IMR-90 (cell line): ENCODE results near the gene CREB5. TPM values are rescaled to one million over a fixed set of nuclear protein-coding genes. Genes with fewer than 3 reads are reported as not detected.

Experiments
- ATAC-seq: fragments of 200-7000 bp; cut with Tn5 transposase; 2 replicates; pipeline ENCODE4 v1.9.1; 2020; ENCODE audit warnings: low read depth, mild to moderate bottlenecking, moderate library complexity
- BruUV-seq: library from RNA; stranded (reverse); fragments of 400-500 nt; replicated peaks from 2 replicates; lab custom pipeline; 2021; lab: Mats Ljungman, UMichigan
- CTCF ChIA-PET: fragments of 300-600 bp; formaldehyde crosslinking; extraction: SDS; loops from one replicate; lab custom pipeline; 2021; ENCODE audit warnings: antibody characterized with exemption; lab: Yijun Ruan, JAX
- POLR2A ChIA-PET: fragments of 300-600 bp; sonication (Branson Sonifier 250); formaldehyde crosslinking; loops from one replicate; lab custom pipeline; 2022; ENCODE audit warnings: antibody characterized with exemption; ENCODE audit not compliant: unreplicated experiment; lab: Charles Lee
- DNase-seq: peaks from one replicate; pipeline ENCODE4 v3.0.0; 2013
- H2AFZ ChIP-seq: replicated peaks from 2 replicates; pipeline ENCODE3; 2013; ENCODE audit warnings: low read length, mild to moderate bottlenecking; ENCODE audit not compliant: poor library complexity
- H2AK5ac ChIP-seq: 2 replicates; pipeline ENCODE4 v1.6.1; 2013; ENCODE audit warnings: low read depth, low read length, inconsistent platforms
- H2AK9ac ChIP-seq: replicated peaks from 2 replicates; pipeline ENCODE3; 2013; ENCODE audit warnings: mild to moderate bottlenecking, low read depth, low read length, moderate library complexity; ENCODE audit not compliant: poor library complexity
- H2BK120ac ChIP-seq: 2 replicates; pipeline ENCODE4 v1.6.1; 2013; ENCODE audit warnings: low read depth, low read length, inconsistent platforms
- H2BK15ac ChIP-seq: 3 replicates; pipeline ENCODE4 v1.6.1; 2013; ENCODE audit warnings: low read depth, low read length, inconsistent platforms
- H2BK20ac ChIP-seq: 2 replicates; pipeline ENCODE4 v1.6.1; 2013; ENCODE audit warnings: low read depth, mild to moderate bottlenecking, inconsistent platforms, low read length, moderate library complexity
- H2BK5ac ChIP-seq: 2 replicates; pipeline ENCODE4 v1.6.1; 2013; ENCODE audit warnings: mild to moderate bottlenecking, low read depth, low read length, inconsistent platforms; ENCODE audit not compliant: poor library complexity, severe bottlenecking
- H3K14ac ChIP-seq: replicated peaks from 2 replicates; pipeline ENCODE4 v1.6.1; 2013; ENCODE audit warnings: low read depth, low read length, inconsistent platforms
- H3K18ac ChIP-seq: 2 replicates; pipeline ENCODE4 v1.6.1; 2013; ENCODE audit warnings: low read depth, low read length, control low read depth
- H3K23ac ChIP-seq: 2 replicates; pipeline ENCODE4 v1.6.1; 2013; ENCODE audit warnings: low read depth, low read length, inconsistent platforms
- H3K27ac ChIP-seq: 2 replicates; pipeline ENCODE4 v1.5.1; 2013; ENCODE audit warnings: mild to moderate bottlenecking, control low read depth, low read length; ENCODE audit not compliant: insufficient read depth
- H3K27me3 ChIP-seq: 2 replicates; pipeline ENCODE4 v1.6.1; 2013; ENCODE audit warnings: low read length; ENCODE audit not compliant: control insufficient read depth, insufficient read depth
- H3K36me3 ChIP-seq: 2 replicates; pipeline ENCODE4 v1.6.1; 2013; ENCODE audit warnings: low read length, mixed read lengths; ENCODE audit not compliant: control insufficient read depth, insufficient read depth
- H3K4ac ChIP-seq: 2 replicates; pipeline ENCODE4 v1.6.1; 2013; ENCODE audit warnings: low read depth, low read length, inconsistent platforms
- H3K4me1 ChIP-seq: 2 replicates; pipeline ENCODE4 v1.6.1; 2013; ENCODE audit warnings: low read length, mixed read lengths; ENCODE audit not compliant: control insufficient read depth, insufficient read depth
- H3K4me2 ChIP-seq: 2 replicates; pipeline ENCODE4 v1.6.1; 2013; ENCODE audit warnings: low read depth, mild to moderate bottlenecking, control low read depth, low read length, moderate library complexity
- H3K4me3 ChIP-seq: 2 replicates; pipeline ENCODE4 v1.5.1; 2013; ENCODE audit warnings: low read depth, mild to moderate bottlenecking, control low read depth, low read length, moderate library complexity; ENCODE audit not compliant: insufficient read depth
- H3K56ac ChIP-seq: 2 replicates; pipeline ENCODE4 v1.6.1; 2013; ENCODE audit warnings: low read length, inconsistent platforms; ENCODE audit not compliant: insufficient read depth; ENCODE audit errors: extremely low read depth
- H3K79me1 ChIP-seq, 2 experiments: 2 replicates each; pipeline ENCODE4 v1.6.1; 2013; ENCODE audit warnings: low read length in 2 of 2, inconsistent platforms in 1 of 2, low read depth in 1 of 2
- H3K9ac ChIP-seq: 2 replicates; pipeline ENCODE4 v1.6.1; 2013; ENCODE audit warnings: low read depth, low read length, control low read depth
- H3K9me1 ChIP-seq: 2 replicates; pipeline ENCODE4 v1.6.1; 2013; ENCODE audit warnings: low read length, inconsistent platforms; ENCODE audit not compliant: insufficient read depth
- H3K9me3 ChIP-seq: 2 replicates; pipeline ENCODE4 v1.6.1; 2013; ENCODE audit warnings: low read length; ENCODE audit not compliant: control insufficient read depth, insufficient read depth
- H4K20me1 ChIP-seq: 2 replicates; pipeline ENCODE4 v1.6.1; 2013; ENCODE audit warnings: low read length, inconsistent platforms; ENCODE audit not compliant: insufficient read depth
- H4K5ac ChIP-seq: 2 replicates; pipeline ENCODE4 v1.6.1; 2013; ENCODE audit warnings: mild to moderate bottlenecking, low read depth, low read length, control low read depth
- H4K8ac ChIP-seq, 2 experiments: 2 replicates each; pipeline ENCODE4 v1.6.1; 2013; ENCODE audit warnings: low read depth in 2 of 2, low read length in 2 of 2, control low read depth in 1 of 2, inconsistent platforms in 1 of 2
- H4K91ac ChIP-seq: 2 replicates; pipeline ENCODE4 v1.6.1; 2013; ENCODE audit warnings: low read depth, low read length, inconsistent platforms; ENCODE audit not compliant: insufficient read depth
- BHLHE40 ChIP-seq: fragments of 150-350 bp; IDR thresholded peaks from 2 replicates; pipeline ENCODE4 v1.6.1; 2016; ENCODE audit warnings: mild to moderate bottlenecking, low read depth, low read length
- CEBPB ChIP-seq: IDR thresholded peaks from 2 replicates; pipeline ENCODE4 v1.6.1; 2012; ENCODE audit warnings: low read depth, low read length, improper control_type of control experiment
- ELK1 ChIP-seq: fragments of 150-350 bp; IDR thresholded peaks from 2 replicates; pipeline ENCODE4 v1.6.1; 2016; ENCODE audit warnings: low read depth, mild to moderate bottlenecking, low read length, moderate library complexity, borderline replicate concordance
- MXI1 ChIP-seq: IDR thresholded peaks from 2 replicates; pipeline ENCODE4 v1.6.1; 2012; ENCODE audit warnings: low read depth, mild to moderate bottlenecking, low read length, moderate library complexity, borderline replicate concordance
- NFE2L2 ChIP-seq: fragments of 150-350 bp; IDR thresholded peaks from 2 replicates; pipeline ENCODE4 v1.6.1; 2016; ENCODE audit warnings: low read depth, mild to moderate bottlenecking, low read length
- RAD21 ChIP-seq: IDR thresholded peaks from 2 replicates; pipeline ENCODE4 v1.6.1; 2012; ENCODE audit warnings: low read length, improper control_type of control experiment
- RCOR1 ChIP-seq: IDR thresholded peaks from 2 replicates; pipeline ENCODE4 v1.6.1; 2012; ENCODE audit warnings: mild to moderate bottlenecking, low read length, improper control_type of control experiment; ENCODE audit not compliant: insufficient replicate concordance
- RFX5 ChIP-seq: IDR thresholded peaks from 2 replicates; pipeline ENCODE4 v1.8.0; 2012; ENCODE audit warnings: low read depth, mild to moderate bottlenecking, low read length, moderate library complexity
- SMC3 ChIP-seq: fragments of 150-350 bp; IDR thresholded peaks from 2 replicates; pipeline ENCODE4 v1.6.1; 2016; ENCODE audit warnings: low read depth, mild to moderate bottlenecking, antibody characterized with exemption, low read length, moderate library complexity
- WGBS, 2 experiments: methylation state at CpG; one replicate each; pipeline versions ENCODE4 v1.1.5 to v1.1.7; 2013; ENCODE audit warnings: missing lambda C conversion rate in 2 of 2; ENCODE audit not compliant: insufficient read length in 1 of 2; ENCODE audit errors: extremely low coverage in 2 of 2; 5-methylcytosine and 5-hydroxymethylcytosine counted together
- dilution Hi-C: fragments of 300-500 bp; cut with HindIII; formaldehyde crosslinking; loops from one replicate; pipeline ENCODE4 v1.14.3; 2018; ENCODE audit warnings: low sequenced_read_pairs; ENCODE audit not compliant: unreplicated experiment
- in situ Hi-C: fragments of 300-500 bp; cut with MboI; formaldehyde crosslinking; loops from 3 replicates; pipeline ENCODE4 v1.14.3; 2019; ENCODE audit warnings: low sequenced_read_pairs, inconsistent platforms, mixed read lengths
- intact Hi-C: fragments of 100-400 bp; cut with micrococcal nuclease; formaldehyde crosslinking; loops from 2 replicates; pipeline ENCODE4 v1.10.0; 2022
- polyA plus RNA-seq, 3 experiments: library from polyadenylated mRNA; depleted of rRNA; stranded (reverse); fragments of >200 nt; gene quantifications; 2 replicates each; pipeline ENCODE4 v1.2.3, GENCODE V29; 2012; ENCODE audit warnings: low replicate concordance in 1 of 3
- total RNA-seq: library from RNA; depleted of rRNA; stranded (reverse); fragments of >200 nt; gene quantifications from 2 replicates; pipeline ENCODE4 v1.2.3, GENCODE V29; 2012

The CREB5 gene
- total and polyA plus RNA-seq, 2 of the 4 experiments (the other 2 are of a cell fraction): 7.3 to 13.1 TPM

- WGBS, 2 experiments: 95% methylated on average over 4 of the region's 7 CpGs; no CpG with 5 or more reads in 1 of the 2 experiments
- H4K20me1 ChIP-seq: no peaks in the 10 kb centered on the region
- no peak overlapping the region for H2BK5ac ChIP-seq
- no peak overlapping the region for H3K27ac ChIP-seq
- in situ Hi-C loops: no loop called here
- TF ChIP-seq ELK1 (no peak), RCOR1 (no peak), RFX5 (no peak), BHLHE40 (no peak), CEBPB (no peak), RAD21 (no peak), MXI1 (no peak), NFE2L2 (no peak), SMC3 (no peak)
- no peak overlapping the region for H3K14ac ChIP-seq
- no peak overlapping the region for H2AFZ ChIP-seq
- dilution Hi-C loops: no loop called here
- H3K4me2 ChIP-seq: no peak overlapping the region
- no peak overlapping the region for H2BK15ac ChIP-seq
- BruUV-seq: no TSS peak
- no peak overlapping the region for H3K23ac ChIP-seq
- no peaks in the 10 kb centered on the region for H3K27me3 ChIP-seq
- H2AK5ac ChIP-seq: no peak overlapping the region
- no peak overlapping the region for H2BK20ac ChIP-seq
- no peak overlapping the region for H3K4me3 ChIP-seq
- no peaks in the 10 kb centered on the region for H3K9me1 ChIP-seq
- DNase-seq (no peak), ATAC-seq (no peak)
- H3K36me3 ChIP-seq: peaks cover 4% of the 10 kb centered on the region; the same call in 1 of the 2 replicates
- H3K4me1 ChIP-seq: peaks cover 2% of the 10 kb centered on the region; the same call in 1 of the 2 replicates
- ChIA-PET CTCF (no interaction called here), POLR2A (no interaction called here)
- no peak overlapping the region for H3K56ac ChIP-seq
- no peak overlapping the region for H4K5ac ChIP-seq
- H3K79me1 ChIP-seq: 0 out of 4 replicates have a peak, but pooled peaks cover 0 to 3% of the 10 kb centered on the region in 2 experiments
- no peak overlapping the region for H3K18ac ChIP-seq
- H3K9me3 ChIP-seq: no peaks in the 10 kb centered on the region
- H2AK9ac ChIP-seq: no peak overlapping the region
- no peak overlapping the region for H2BK120ac ChIP-seq
- no peak overlapping the region for H4K8ac ChIP-seq
- H4K91ac ChIP-seq: no peak overlapping the region
- H3K9ac ChIP-seq: no peak overlapping the region
- no peak overlapping the region for H3K4ac ChIP-seq
- intact Hi-C loops: no loop called here
Measured at GRCh38 chr7:28800150-28800549, 387.8 kb downstream of the CREB5 start.
